K562 (cell line): Measurements from ENCODE around the gene DHX36. TPM values are rescaled to one million over a fixed set of nuclear protein-coding genes. Genes with fewer than 3 reads are reported as not detected.

Experiments
- CCAR2 ChIP-seq: fragments of 200-400 bp; formaldehyde crosslinking; IDR thresholded peaks from 2 replicates; pipeline ENCODE4 v1.6.1; 2017; ENCODE audit warnings: mild to moderate bottlenecking, low read depth, low read length
- ERF ChIP-seq: fragments of 450-650 bp; formaldehyde crosslinking; IDR thresholded peaks from 2 replicates; pipeline ENCODE4 v1.4.0; 2020; ENCODE audit warnings: mild to moderate bottlenecking, mixed read lengths
- GTF2E2 ChIP-seq: fragments of 200-800 bp; sonication (Bioruptor generic); IDR thresholded peaks from 2 replicates; pipeline ENCODE4 v1.6.1; 2016; ENCODE audit warnings: missing genetic modification characterization, missing compliant biosample characterization
- JUNB ChIP-seq: fragments of 450-650 bp; formaldehyde crosslinking; conservative IDR thresholded peaks from 2 replicates; pipeline ENCODE4 v1.4.0; 2020; ENCODE audit warnings: mild to moderate bottlenecking
- MAZ ChIP-seq, 2 experiments: fragments of 450-650 bp in 1 of 2; sonication (generic) in 1 of 2; formaldehyde crosslinking; IDR thresholded peaks in 1 of 2; conservative IDR thresholded peaks in 1 of 2; 2 replicates each; pipeline versions ENCODE4 v1.4.0 to v1.5.0; 2020; ENCODE audit warnings: mild to moderate bottlenecking in 1 of 2, missing genetic modification reagents in 1 of 2
- MTA1 ChIP-seq: fragments of 450-650 bp; IDR thresholded peaks from 2 replicates; pipeline ENCODE4 v1.6.1; 2017; ENCODE audit warnings: borderline replicate concordance
- MYNN ChIP-seq, 2 experiments: sonication (generic); formaldehyde crosslinking in 1 of 2; IDR thresholded peaks; 2 replicates each; pipeline versions ENCODE4 v1.5.0 to v1.6.1; 2016 to 2020; ENCODE audit warnings: antibody characterized with exemption in 1 of 2, missing genetic modification reagents in 1 of 2
- NCOA1 ChIP-seq: fragments of 450-650 bp; IDR thresholded peaks from 2 replicates; pipeline ENCODE4 v1.6.1; 2016; ENCODE audit warnings: low read depth
- PHF20 ChIP-seq: fragments of 450-650 bp; IDR thresholded peaks from 2 replicates; pipeline ENCODE4 v1.6.1; 2018; ENCODE audit not compliant: partially characterized antibody
- RBBP5 ChIP-seq: fragments of 200-600 bp; sonication (generic); IDR thresholded peaks from 2 replicates; pipeline ENCODE4 v1.6.1; 2012; ENCODE audit warnings: borderline replicate concordance, mild to moderate bottlenecking, low read length, control low read depth, inconsistent platforms; ENCODE audit not compliant: insufficient read depth, poor library complexity, severe bottlenecking
- U2AF1 ChIP-seq: fragments of 200-400 bp; formaldehyde crosslinking; optimal IDR thresholded peaks from 2 replicates; pipeline ENCODE3; 2017; ENCODE audit warnings: mild to moderate bottlenecking, low read depth, low read length, moderate library complexity
- ZC3H8 ChIP-seq: fragments of 450-650 bp; IDR thresholded peaks from 2 replicates; pipeline ENCODE4 v1.6.1; 2017
- ZNF507 ChIP-seq: conservative IDR thresholded peaks from 2 replicates; pipeline ENCODE4 v1.6.1; 2017; ENCODE audit warnings: missing genetic modification characterization, missing compliant biosample characterization
- ZNF551 ChIP-seq: fragments of 250-450 bp; sonication (Bioruptor Pico); IDR thresholded peaks from 2 replicates; pipeline ENCODE4 v1.5.0; 2021; ENCODE audit warnings: mild to moderate bottlenecking, moderate library complexity
- ZNF644 ChIP-seq: fragments of 200-800 bp; sonication (Bioruptor generic); IDR thresholded peaks from 2 replicates; pipeline ENCODE4 v1.6.1; 2016; ENCODE audit warnings: low read depth, missing genetic modification characterization, missing compliant biosample characterization
- ZNF695 ChIP-seq: fragments of 450-650 bp; formaldehyde crosslinking; IDR thresholded peaks from 2 replicates; pipeline ENCODE4 v1.4.0; 2020; ENCODE audit warnings: mild to moderate bottlenecking, moderate library complexity
- polyA plus RNA-seq, 8 experiments: library from polyadenylated mRNA; depleted of rRNA in 4 of 8; stranded (reverse) in 5 of 8; unstranded in 3 of 8; fragments of >200 nt; fragmentation: Nextera tagmentation in 2 of 8; fragmentation: Illumina TruSeq in 1 of 8; extraction: Ambion mirVana in 2 of 8; extraction: Trizol in 1 of 8; gene quantifications; 2 replicates each; pipeline versions ENCODE4 v1.2.1 to v1.2.3, GENCODE V29; 2011 to 2014; ENCODE audit warnings: inconsistent platforms in 1 of 8, missing spikeins in 1 of 8
- total RNA-seq, 7 experiments: library from RNA; depleted of rRNA in 6 of 7; stranded (reverse); fragments of >200 nt in 6 of 7; fragmentation: Illumina TruSeq in 2 of 7; extraction: Trizol in 2 of 7; gene quantifications; 2 replicates each; pipeline versions ENCODE4 v1.2.1 to v1.2.3, GENCODE V29; 2011 to 2021; ENCODE audit warnings: low replicate concordance in 1 of 7
- TF ChIP-seq, protein P1 (sequence below): IDR thresholded peaks from 2 replicates; pipeline ENCODE4 v1.6.1; 2011; ENCODE audit not compliant: insufficient read length; ENCODE audit errors: extremely low read depth
- TF ChIP-seq, protein P2 (sequence below), 3 experiments: IDR thresholded peaks in 2 of 3; conservative IDR thresholded peaks in 1 of 3; 2 replicates each; pipeline ENCODE4 v1.5.1; 2011 to 2012; ENCODE audit warnings: low read length in 3 of 3, mild to moderate bottlenecking in 3 of 3, control low read depth in 2 of 3, improper control_type of control experiment in 1 of 3, inconsistent platforms in 1 of 3, low read depth in 1 of 3, mixed read lengths in 1 of 3, moderate library complexity in 1 of 3; ENCODE audit not compliant: insufficient read depth in 2 of 3
- TF ChIP-seq, protein P3 (sequence below), 2 experiments: IDR thresholded peaks; 2 replicates each; pipeline ENCODE4 v1.6.1; 2011; ENCODE audit warnings: borderline replicate concordance in 1 of 2, control low read depth in 1 of 2, low read depth in 1 of 2, low read length in 1 of 2, mild to moderate bottlenecking in 1 of 2, mixed read lengths in 1 of 2, moderate library complexity in 1 of 2; ENCODE audit not compliant: insufficient read depth in 1 of 2, insufficient read length in 1 of 2, poor library complexity in 1 of 2, severe bottlenecking in 1 of 2; ENCODE audit errors: extremely low read depth in 1 of 2
- TF ChIP-seq, protein P4 (sequence below), 2 experiments: IDR thresholded peaks in 1 of 2; conservative IDR thresholded peaks in 1 of 2; 2 replicates each; pipeline ENCODE4 v1.6.1; 2016; ENCODE audit warnings: low read depth in 2 of 2, mild to moderate bottlenecking in 1 of 2, missing compliant biosample characterization in 1 of 2, missing genetic modification characterization in 1 of 2, moderate library complexity in 1 of 2

The DHX36 gene
- total and polyA plus RNA-seq, 9 of the 15 experiments (the other 6 are each of a cell fraction or from before 2014, with no cell fraction given), result 44.3 to 98.7 (median 57.0) TPM

DNA sequence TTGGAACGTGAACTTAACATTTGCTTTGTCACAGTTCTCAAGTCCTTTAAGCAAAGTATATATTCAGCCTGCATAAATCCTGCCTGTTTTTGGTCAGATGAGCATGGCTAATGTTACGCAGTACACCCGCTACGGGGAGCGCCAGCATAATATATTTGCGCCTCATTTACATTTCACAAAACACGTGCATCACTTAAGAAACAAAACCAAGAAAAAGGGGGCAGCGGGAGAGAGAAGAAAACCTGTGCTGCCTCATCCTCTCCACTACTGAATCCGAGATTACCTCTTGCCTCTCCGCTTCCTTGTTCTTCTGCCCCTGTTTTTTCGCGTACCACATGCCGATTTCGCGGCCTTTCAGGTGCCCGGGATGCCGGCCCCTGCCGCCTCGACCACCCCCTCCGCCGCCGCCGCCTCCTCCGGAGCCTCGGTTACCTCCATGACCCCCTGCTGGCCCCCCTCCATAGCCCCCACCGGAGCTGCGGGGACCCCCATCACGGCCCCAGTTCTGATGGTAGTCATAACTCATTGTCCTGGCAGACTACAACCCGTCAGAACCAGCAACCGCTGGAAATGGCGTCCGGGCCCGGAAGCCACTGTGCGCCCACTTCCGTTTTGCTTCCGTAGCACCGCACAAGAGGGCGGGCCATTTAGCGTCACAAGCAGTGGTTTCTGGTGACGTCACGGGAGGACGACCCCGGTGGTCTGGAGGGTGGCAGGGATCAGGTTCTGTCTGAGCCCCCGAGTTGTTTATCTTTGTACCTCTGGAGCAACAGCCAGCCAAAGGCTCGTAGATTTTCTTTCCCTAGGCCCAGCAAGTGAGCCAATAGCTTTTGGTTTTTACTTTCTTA, at the start of gene DHX36 (continued):
- TF ChIP-seq CCAR2, result no peak
- TF ChIP-seq PHF20, result peak; percentile 83
- TF ChIP-seq ERF (CRISPR knock-in tag), result no peak
- TF ChIP-seq, protein P1, sequence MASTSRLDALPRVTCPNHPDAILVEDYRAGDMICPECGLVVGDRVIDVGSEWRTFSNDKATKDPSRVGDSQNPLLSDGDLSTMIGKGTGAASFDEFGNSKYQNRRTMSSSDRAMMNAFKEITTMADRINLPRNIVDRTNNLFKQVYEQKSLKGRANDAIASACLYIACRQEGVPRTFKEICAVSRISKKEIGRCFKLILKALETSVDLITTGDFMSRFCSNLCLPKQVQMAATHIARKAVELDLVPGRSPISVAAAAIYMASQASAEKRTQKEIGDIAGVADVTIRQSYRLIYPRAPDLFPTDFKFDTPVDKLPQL, result no peak
- TF ChIP-seq MTA1, result peak; percentile 82
- no peak for TF ChIP-seq ZNF695 (CRISPR knock-in tag)
- TF ChIP-seq, protein P2, sequence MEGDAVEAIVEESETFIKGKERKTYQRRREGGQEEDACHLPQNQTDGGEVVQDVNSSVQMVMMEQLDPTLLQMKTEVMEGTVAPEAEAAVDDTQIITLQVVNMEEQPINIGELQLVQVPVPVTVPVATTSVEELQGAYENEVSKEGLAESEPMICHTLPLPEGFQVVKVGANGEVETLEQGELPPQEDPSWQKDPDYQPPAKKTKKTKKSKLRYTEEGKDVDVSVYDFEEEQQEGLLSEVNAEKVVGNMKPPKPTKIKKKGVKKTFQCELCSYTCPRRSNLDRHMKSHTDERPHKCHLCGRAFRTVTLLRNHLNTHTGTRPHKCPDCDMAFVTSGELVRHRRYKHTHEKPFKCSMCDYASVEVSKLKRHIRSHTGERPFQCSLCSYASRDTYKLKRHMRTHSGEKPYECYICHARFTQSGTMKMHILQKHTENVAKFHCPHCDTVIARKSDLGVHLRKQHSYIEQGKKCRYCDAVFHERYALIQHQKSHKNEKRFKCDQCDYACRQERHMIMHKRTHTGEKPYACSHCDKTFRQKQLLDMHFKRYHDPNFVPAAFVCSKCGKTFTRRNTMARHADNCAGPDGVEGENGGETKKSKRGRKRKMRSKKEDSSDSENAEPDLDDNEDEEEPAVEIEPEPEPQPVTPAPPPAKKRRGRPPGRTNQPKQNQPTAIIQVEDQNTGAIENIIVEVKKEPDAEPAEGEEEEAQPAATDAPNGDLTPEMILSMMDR (IDR thresholded peaks at IDR 0.05 in 2 of 3, conservative IDR thresholded peaks at IDR 0.05 in 1 of 3; ENCODE audit: insufficient read depth in 2 of 3, low read depth in 1 of 3, low read length in 3 of 3), result peak in 1 of 3 experiments; percentile 24; a peak in 2 of 6 replicates
- TF ChIP-seq U2AF1, result no peak
- TF ChIP-seq NCOA1, result peak; percentile 93
- peak in 1 of 2 experiments; percentile 45; a peak in 2 of 4 replicates for TF ChIP-seq MAZ (CRISPR knock-in tag; conservative IDR thresholded peaks at IDR 0.05 in 1 of 2, IDR thresholded peaks at IDR 0.05 in 1 of 2)
- TF ChIP-seq, protein P3, sequence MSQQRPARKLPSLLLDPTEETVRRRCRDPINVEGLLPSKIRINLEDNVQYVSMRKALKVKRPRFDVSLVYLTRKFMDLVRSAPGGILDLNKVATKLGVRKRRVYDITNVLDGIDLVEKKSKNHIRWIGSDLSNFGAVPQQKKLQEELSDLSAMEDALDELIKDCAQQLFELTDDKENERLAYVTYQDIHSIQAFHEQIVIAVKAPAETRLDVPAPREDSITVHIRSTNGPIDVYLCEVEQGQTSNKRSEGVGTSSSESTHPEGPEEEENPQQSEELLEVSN (IDR thresholded peaks at IDR 0.05; ENCODE audit: borderline replicate concordance in 1 of 2, extremely low read depth in 1 of 2, insufficient read depth in 1 of 2, insufficient read length in 1 of 2, low read depth in 1 of 2, low read length in 1 of 2, poor library complexity in 1 of 2, severe bottlenecking in 1 of 2), result peak in 1 of 2 experiments; percentile 42
- no peak for TF ChIP-seq ZNF507
- TF ChIP-seq ZC3H8, result no peak
- no peak for TF ChIP-seq MYNN (IDR thresholded peaks at IDR 0.05)
- TF ChIP-seq MYNN (CRISPR knock-in tag; IDR thresholded peaks at IDR 0.05), result no peak
- 0 out of 2 replicates have a peak, but pooled peaks have one; percentile 77 for TF ChIP-seq GTF2E2 (tag)
- TF ChIP-seq, protein P4, sequence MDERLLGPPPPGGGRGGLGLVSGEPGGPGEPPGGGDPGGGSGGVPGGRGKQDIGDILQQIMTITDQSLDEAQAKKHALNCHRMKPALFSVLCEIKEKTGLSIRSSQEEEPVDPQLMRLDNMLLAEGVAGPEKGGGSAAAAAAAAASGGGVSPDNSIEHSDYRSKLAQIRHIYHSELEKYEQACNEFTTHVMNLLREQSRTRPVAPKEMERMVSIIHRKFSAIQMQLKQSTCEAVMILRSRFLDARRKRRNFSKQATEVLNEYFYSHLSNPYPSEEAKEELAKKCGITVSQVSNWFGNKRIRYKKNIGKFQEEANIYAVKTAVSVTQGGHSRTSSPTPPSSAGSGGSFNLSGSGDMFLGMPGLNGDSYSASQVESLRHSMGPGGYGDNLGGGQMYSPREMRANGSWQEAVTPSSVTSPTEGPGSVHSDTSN (CRISPR knock-in tag; IDR thresholded peaks at IDR 0.05; ENCODE audit: low read depth), result no peak
- TF ChIP-seq, protein P4 (tag; conservative IDR thresholded peaks at IDR 0.05; ENCODE audit: low read depth), result peak; percentile 77
- no peak for TF ChIP-seq JUNB (CRISPR knock-in tag)
- no peak for TF ChIP-seq ZNF551 (CRISPR knock-in tag)
- no peak for TF ChIP-seq ZNF644 (tag)
- peak; percentile 87 for TF ChIP-seq RBBP5
